HG03432 (cell line): ENCODE results near the gene RHBDF2.

Source experiments
- ATAC-seq: cut with Tn5 transposase; IDR thresholded peaks from one replicate; pipeline ENCODE4 v1.9.1; 2021; ENCODE audit warnings: mild to moderate bottlenecking, moderate library complexity; ENCODE audit not compliant: unreplicated experiment

The RHBDF2 gene

DNA sequence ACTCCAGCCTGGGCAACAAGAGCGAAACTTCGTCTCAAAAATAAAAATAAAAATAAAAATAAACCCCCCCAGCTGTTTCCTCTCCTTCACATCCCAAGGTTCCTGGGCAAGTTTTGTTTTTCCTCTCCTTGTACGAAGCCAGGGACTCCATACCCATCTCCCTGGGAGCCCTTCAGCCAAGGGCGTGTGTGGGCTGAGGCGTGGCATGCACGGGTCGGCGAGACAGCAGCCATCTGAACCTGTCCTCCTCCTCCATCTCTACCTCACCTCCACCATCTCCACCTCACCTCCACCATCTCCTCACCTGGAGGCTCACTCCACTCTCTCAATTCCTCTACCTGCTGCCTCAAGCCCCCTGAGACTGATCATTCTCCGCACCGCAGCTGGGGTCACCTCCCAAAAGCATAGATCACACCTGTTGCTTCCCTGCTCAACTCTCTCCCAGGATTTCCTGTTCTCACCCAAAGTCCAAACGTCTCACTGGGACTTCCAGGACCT lies 16.9 kb downstream of the RHBDF2 start:
- no peak for ATAC-seq

DNA sequence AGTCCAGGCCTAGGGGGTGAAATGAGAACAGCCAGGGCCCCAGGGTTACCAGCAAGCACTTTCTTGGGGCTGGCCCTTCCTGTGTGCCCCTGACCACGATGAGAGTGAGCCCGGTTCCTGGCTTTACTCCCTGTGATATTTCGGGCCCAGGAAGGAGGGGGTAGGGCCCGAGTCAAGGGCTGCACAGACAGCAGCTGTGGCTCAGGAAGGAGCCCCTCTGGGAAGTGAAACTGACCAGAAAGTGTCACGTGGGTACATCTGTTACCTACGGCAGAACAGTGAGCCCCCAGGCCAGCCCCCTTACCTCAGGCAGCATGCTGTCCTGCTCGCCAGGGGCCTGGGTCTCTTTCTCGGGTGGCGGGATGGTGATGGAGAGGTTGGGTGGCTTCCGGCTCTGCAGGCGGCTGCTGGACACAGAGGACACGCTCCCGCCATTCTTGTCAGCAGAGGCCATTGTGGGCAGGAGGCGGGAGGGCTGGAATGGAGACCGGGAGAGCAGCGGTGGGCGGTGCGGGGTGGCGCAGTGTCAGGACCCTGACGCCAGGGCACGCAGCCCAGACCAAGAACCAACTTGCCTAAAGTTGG lies 20.1 kb downstream of the RHBDF2 start:
- ATAC-seq: peak; percentile 67

DNA sequence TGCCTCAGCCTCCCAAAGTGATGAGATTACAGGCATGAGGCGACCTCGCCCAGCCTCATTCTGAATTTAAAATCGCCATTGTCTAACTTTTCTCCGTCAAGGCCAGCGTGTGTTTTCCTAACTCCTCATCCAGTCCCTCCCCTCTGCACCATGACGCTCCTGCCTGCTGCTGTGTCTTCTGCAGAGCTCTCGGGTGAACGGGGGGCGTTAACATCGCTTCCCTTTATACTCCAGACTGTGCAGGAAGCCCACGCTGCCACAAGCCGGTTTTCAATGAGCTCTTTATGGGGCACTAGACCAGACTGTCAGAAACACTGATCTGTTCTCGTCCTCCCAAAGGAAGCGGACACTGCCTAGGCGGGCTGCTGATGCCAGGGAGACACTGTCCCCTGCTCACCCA lies 20.6 kb downstream of the RHBDF2 start:
- ATAC-seq: no peak

DNA sequence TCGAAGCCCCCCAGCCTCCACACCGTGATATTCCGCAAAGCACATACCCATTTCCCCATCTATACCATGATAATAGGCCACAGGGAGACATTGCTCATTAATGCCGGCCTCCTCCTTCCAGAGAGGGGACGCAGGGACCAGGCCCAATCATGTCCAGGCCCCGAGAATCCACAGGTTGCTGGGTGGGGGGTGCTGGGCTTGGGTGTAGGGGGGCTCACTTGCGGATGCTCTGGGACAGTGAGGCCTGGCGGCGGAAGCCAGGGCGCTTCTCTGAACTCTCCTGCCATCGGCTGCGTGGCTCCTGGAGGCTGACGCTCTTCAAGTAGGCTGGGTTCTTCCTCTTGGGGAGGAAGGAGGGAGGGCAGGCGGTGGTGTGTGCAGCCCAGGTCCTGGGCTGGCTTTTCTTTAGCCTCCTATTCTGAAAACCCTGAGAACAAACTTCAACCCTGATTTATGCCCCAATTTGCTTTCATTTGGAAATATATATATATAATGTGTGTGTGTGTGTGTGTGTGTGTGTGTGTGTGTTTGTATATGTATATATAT lies 21.6 kb downstream of the RHBDF2 start:
- no peak for ATAC-seq

- no peak for ATAC-seq
Measured at GRCh38 chr17:76478730-76479514, 22.3 kb downstream of the RHBDF2 start.

GRCh38 chr17:76478097-76478496 lies 23.1 kb downstream of the RHBDF2 start:
- no peak for ATAC-seq

DNA sequence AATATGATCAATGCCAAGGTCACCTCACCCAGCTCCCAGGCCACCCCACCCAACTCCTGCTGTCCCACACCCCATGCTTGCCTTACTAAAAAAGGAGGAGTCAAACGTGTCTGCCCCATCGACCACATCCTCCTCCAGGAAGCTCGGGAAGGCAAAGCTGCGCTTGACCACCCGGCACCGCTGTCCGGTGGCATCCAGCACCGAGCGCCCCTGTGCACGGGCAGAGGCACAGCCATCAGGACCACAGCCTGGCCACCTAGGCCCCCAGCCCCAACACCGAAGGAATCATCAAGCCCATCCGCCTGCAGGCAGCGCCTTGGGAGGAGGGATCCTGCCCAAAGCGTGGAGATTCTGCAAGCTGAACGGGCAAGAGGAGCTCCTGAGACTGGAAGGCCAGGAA lies 23.6 kb downstream of the RHBDF2 start:
- no peak for ATAC-seq

- no peak for ATAC-seq
Measured at GRCh38 chr17:76476736-76477135, 24.5 kb downstream of the RHBDF2 start.

DNA sequence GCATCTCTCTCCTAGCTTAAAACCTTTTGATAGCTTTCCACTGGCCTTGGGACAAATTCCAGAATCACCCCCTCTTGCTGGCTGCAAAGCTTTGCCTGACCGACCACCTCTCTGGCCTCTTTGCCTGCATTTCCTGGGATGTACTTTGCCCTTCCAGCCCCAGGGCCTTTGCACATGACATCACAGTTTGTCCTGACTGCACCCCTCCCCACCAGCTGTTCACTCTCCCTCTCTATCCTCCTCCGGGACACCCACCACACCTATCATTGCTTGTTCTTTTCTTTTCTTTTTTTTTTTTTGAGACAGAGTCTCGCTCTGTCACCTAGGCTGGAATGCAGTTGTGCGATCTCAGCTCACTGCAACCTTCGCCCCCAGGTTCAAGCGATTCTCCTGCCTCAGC lies 25.9 kb downstream of the RHBDF2 start:
- ATAC-seq: no peak

- no peak for ATAC-seq
Measured at GRCh38 chr17:76474894-76475293, 26.3 kb downstream of the RHBDF2 start.

- no peak for ATAC-seq
Measured at GRCh38 chr17:76474238-76474637, 27.0 kb downstream of the RHBDF2 start.

DNA sequence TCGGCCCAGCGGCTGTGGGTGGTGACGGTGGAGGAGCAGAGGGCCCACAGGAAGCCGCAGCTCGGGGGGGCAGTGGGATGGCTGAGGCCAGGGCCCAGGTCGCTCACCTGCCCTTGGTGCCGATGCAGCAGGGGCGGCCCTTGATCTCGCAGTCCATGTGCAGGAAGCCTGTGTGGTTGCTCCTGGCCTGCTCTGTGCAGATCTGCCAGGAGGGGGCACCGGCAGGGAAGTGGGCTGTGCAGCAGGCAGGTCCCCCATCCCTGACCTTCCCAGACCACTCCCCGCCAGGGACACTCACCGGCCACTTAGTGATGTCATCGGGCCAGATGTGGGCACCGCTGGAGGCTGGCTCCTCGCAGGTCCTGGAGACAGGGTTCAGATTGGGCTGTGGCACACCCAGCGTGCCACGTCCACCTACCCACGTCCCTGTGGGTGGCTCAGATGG lies 27.7 kb downstream of the RHBDF2 start:
- no peak for ATAC-seq

- no peak for ATAC-seq
Measured at GRCh38 chr17:76472726-76473125, 28.5 kb downstream of the RHBDF2 start.

GRCh38 chr17:76472258-76472645 lies 29.0 kb downstream of the RHBDF2 start:
- no peak for ATAC-seq

GRCh38 chr17:76471498-76472257 lies 29.5 kb downstream of the RHBDF2 start:
- ATAC-seq: no peak

- ATAC-seq: no peak
Measured at GRCh38 chr17:76469991-76470739, 31.1 kb downstream of the RHBDF2 start.

GRCh38 chr17:76469076-76469990 lies 31.9 kb downstream of the RHBDF2 start:
- no peak for ATAC-seq

DNA sequence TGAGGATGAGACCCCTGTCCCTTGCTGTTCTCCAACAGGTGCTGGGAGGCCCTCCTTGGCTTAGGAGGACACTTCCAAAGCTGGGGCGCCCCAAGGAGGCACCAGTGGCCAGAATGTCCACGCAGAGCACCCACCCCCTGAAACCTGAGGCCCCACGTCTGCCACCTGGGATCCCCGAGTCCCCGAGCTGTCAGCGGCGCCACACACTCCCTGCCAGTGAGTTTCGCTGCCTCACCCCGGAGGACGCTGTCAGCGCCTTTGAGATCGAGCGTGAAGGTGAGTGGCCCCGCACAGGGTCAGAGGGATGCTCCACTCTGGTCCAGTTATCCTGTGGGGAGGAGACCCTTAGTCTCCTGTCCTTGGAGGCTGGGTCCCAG lies 32.6 kb downstream of the RHBDF2 start:
- ATAC-seq: no peak

DNA sequence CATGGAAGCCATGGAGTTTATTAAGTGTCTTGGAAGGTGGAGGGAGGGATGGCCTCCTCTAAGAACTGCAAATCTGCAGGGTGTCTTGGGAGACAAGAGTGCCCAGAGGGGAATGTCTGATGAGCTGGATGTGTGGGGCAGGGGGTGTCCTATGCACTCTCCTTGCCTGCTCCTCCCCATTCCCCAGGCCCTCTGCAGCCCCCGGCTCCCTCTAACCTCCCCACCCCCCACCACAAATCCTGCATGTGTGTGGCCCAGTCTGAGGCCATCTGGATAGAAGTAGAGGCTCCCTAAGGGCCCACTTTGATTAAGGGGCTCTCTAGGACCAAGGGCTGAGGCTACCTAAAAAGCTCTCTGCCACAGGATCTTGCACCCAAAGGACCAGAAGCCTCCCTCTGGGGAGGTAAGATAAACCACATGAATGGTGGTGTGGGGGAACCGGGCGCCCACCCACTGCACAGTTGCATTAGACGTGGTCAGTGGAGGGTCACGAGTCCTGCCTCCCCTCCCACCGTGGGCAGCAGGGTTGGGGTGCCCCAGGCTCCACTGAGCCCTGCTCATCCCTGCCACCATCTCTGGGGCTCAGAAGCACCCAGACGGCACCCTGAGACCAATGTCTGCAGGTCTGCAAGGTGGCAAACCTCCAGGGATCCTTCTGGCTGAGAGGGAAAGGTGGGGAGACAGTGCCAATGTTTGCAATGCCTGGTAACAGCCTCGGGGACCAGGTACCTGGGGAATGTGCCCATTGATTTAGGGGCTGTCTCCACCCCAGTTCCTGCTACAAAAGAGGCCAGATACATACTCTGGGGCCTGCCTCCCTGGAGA lies 33.2 kb downstream of the RHBDF2 start:
- no peak for ATAC-seq
